Fibroblast of skin of scalp (primary cell): ENCODE results near the gene ARMH3.

Experiments used
- DNase-seq: peaks from one replicate; pipeline ENCODE4 v3.0.0-alpha.2; 2013

The ARMH3 gene

GRCh38 chr10:101939008-101939648, 116.8 kb downstream of the ARMH3 start:
- DNase-seq, result peak; percentile 93

GRCh38 chr10:101938305-101939007, 117.5 kb downstream of the ARMH3 start:
- DNase-seq, result peak; percentile 83

- no peak for DNase-seq
Observed at GRCh38 chr10:101935431-101935830, 120.5 kb downstream of the ARMH3 start.

- no peak for DNase-seq
Observed at GRCh38 chr10:101934686-101935305, 121.2 kb downstream of the ARMH3 start.

- DNase-seq, result no peak
Observed at GRCh38 chr10:101933976-101934375, 122.0 kb downstream of the ARMH3 start.

GRCh38 chr10:101932183-101932582, 123.8 kb downstream of the ARMH3 start:
- DNase-seq, result no peak

- DNase-seq, result no peak
Observed at GRCh38 chr10:101925027-101925426, 130.9 kb downstream of the ARMH3 start.

GRCh38 chr10:101923256-101923655, 132.7 kb downstream of the ARMH3 start:
- no peak for DNase-seq

GRCh38 chr10:101922846-101923245, 133.1 kb downstream of the ARMH3 start:
- DNase-seq, result no peak

- no peak for DNase-seq
Observed at GRCh38 chr10:101920546-101920945, 135.4 kb downstream of the ARMH3 start.

GRCh38 chr10:101919026-101919770, 136.8 kb downstream of the ARMH3 start:
- no peak for DNase-seq

GRCh38 chr10:101912561-101913179, 143.3 kb downstream of the ARMH3 start:
- DNase-seq, result no peak

GRCh38 chr10:101906586-101907183, 149.3 kb downstream of the ARMH3 start:
- no peak for DNase-seq

- no peak for DNase-seq
Observed at GRCh38 chr10:101905251-101905650, 150.7 kb downstream of the ARMH3 start.

GRCh38 chr10:101903827-101904550, 152.0 kb downstream of the ARMH3 start:
- DNase-seq, result no peak

GRCh38 chr10:101902820-101903145, 153.2 kb downstream of the ARMH3 start:
- DNase-seq, result no peak

GRCh38 chr10:101902032-101902819, 153.7 kb downstream of the ARMH3 start:
- DNase-seq, result no peak

- no peak for DNase-seq
Observed at GRCh38 chr10:101901340-101901739, 154.6 kb downstream of the ARMH3 start.

- DNase-seq, result no peak
Observed at GRCh38 chr10:101897633-101898032, 158.3 kb downstream of the ARMH3 start.

- DNase-seq, result no peak
Observed at GRCh38 chr10:101896225-101896877, 159.6 kb downstream of the ARMH3 start.
